HG02571 (cell line): ENCODE results near the gene MPHOSPH9.
A peak's percentile ranks its signal among the peaks of the same experiment; 100 is the strongest.

Experiments used
- ATAC-seq: cut with Tn5 transposase; IDR thresholded peaks from one replicate; pipeline ENCODE4 v1.9.1; 2021; ENCODE audit warnings: mild to moderate bottlenecking, moderate library complexity; ENCODE audit not compliant: unreplicated experiment

The MPHOSPH9 gene

GRCh38 chr12:123131291-123131832, 101.6 kb downstream of the MPHOSPH9 start:
- ATAC-seq = no peak

GRCh38 chr12:123129621-123130020, 103.3 kb downstream of the MPHOSPH9 start:
- no peak for ATAC-seq

- ATAC-seq = no peak
These were observed 105.8 kb downstream of the MPHOSPH9 start for GRCh38 chr12:123127182-123127495.

- no peak for ATAC-seq
These were observed 106.4 kb downstream of the MPHOSPH9 start for GRCh38 chr12:123126294-123127181.

GRCh38 chr12:123122626-123123025, 110.3 kb downstream of the MPHOSPH9 start:
- no peak for ATAC-seq

- no peak for ATAC-seq
These were observed 111.3 kb downstream of the MPHOSPH9 start for GRCh38 chr12:123121670-123122069.

- ATAC-seq = peak; percentile 17
These were observed 112.3 kb downstream of the MPHOSPH9 start for GRCh38 chr12:123120452-123121166.

GRCh38 chr12:123119808-123120207, 113.1 kb downstream of the MPHOSPH9 start:
- ATAC-seq = peak; percentile 89

- ATAC-seq = no peak
These were observed 114.4 kb downstream of the MPHOSPH9 start for GRCh38 chr12:123118497-123118896.

GRCh38 chr12:123115409-123116121, 117.4 kb downstream of the MPHOSPH9 start:
- no peak for ATAC-seq

GRCh38 chr12:123114304-123115083, 118.4 kb downstream of the MPHOSPH9 start:
- ATAC-seq = no peak

GRCh38 chr12:123113026-123113425, 119.9 kb downstream of the MPHOSPH9 start:
- ATAC-seq = no peak

- no peak for ATAC-seq
These were observed 121.3 kb downstream of the MPHOSPH9 start for GRCh38 chr12:123111498-123112165.

GRCh38 chr12:123109319-123109772, 123.6 kb downstream of the MPHOSPH9 start:
- ATAC-seq = no peak

GRCh38 chr12:123108682-123109066, 124.3 kb downstream of the MPHOSPH9 start:
- ATAC-seq = no peak

GRCh38 chr12:123107926-123108681, 124.8 kb downstream of the MPHOSPH9 start:
- no peak for ATAC-seq

GRCh38 chr12:123106640-123107359, 126.1 kb downstream of the MPHOSPH9 start:
- ATAC-seq = no peak

GRCh38 chr12:123105211-123105826, 127.6 kb downstream of the MPHOSPH9 start:
- no peak for ATAC-seq
